AG09319 (cell line): ENCODE data around the gene LCE6A.

ENCODE experiments used
- DNase-seq: peaks from one replicate; pipeline ENCODE4 v3.0.0-alpha.2; 2010; ENCODE audit warnings: low read depth; ENCODE audit errors: extremely low read depth
- CTCF ChIP-seq: IDR thresholded peaks from 2 replicates; pipeline ENCODE4 v1.5.1; 2011; ENCODE audit warnings: low read depth, mild to moderate bottlenecking, inconsistent platforms, low read length, moderate library complexity

LCE6A gene

GRCh38 chr1:152842556-152842955 is at the start of gene LCE6A:
Gene LCE6A (plus strand): TSS chr1:152842856. CDS start chr1:152843521, 665 bp downstream.
- DNase-seq: no peak
- TF ChIP-seq CTCF: no peak

GRCh38 chr1:152795686-152796085 is 47.0 kb upstream of the LCE6A start:
- DNase-seq: no peak
- TF ChIP-seq CTCF: no peak

- TF ChIP-seq CTCF: no peak
- DNase-seq: no peak
Observed at GRCh38 chr1:152796421-152796820, 46.2 kb upstream of the LCE6A start, which contains the start of gene LCE1D. Gene LCE1D (plus strand): TSS chr1:152796721. CDS start chr1:152797795, 1,074 bp downstream.

- TF ChIP-seq CTCF: no peak
- DNase-seq: no peak
Observed at GRCh38 chr1:152801333-152801732, 41.3 kb upstream of the LCE6A start.

- no peak for DNase-seq
- TF ChIP-seq CTCF: no peak
Observed at GRCh38 chr1:152806576-152806975, 36.1 kb upstream of the LCE6A start, which contains the start of gene LCE1C. Gene LCE1C (minus strand): TSS chr1:152806651. CDS start chr1:152805478, 1,173 bp downstream.

GRCh38 chr1:152811050-152811449 is 31.6 kb upstream of the LCE6A start:
- no peak for DNase-seq
- no peak for TF ChIP-seq CTCF

GRCh38 chr1:152811671-152812070 is 31.0 kb upstream of the LCE6A start, which contains the start of gene LCE1B:
Gene LCE1B (plus strand): TSS chr1:152811971. CDS start chr1:152812447, 476 bp downstream.
- TF ChIP-seq CTCF: no peak
- no peak for DNase-seq
